Chondrocyte (in vitro differentiated cells): ENCODE measurements around the gene C10orf71. TPM values are rescaled to one million over a fixed set of nuclear protein-coding genes. Genes with fewer than 3 reads are reported as not detected.
A peak's percentile ranks its signal among the peaks of the same experiment; 100 is the strongest.

ENCODE experiments used
- DNase-seq: peaks from one replicate; pipeline ENCODE4 v3.0.0; 2021; ENCODE audit warnings: mixed read lengths, low spot score
- H3K27ac Mint-ChIP-seq: one replicate; pipeline ENCODE4 v1.8.0; 2021; ENCODE audit warnings: mild to moderate bottlenecking, moderate library complexity, mixed read lengths; ENCODE audit not compliant: unreplicated experiment
- H3K27me3 Mint-ChIP-seq: 2 replicates; pipeline ENCODE4 v1.8.0; 2021; ENCODE audit warnings: low read depth, mixed read lengths
- H3K36me3 Mint-ChIP-seq: 2 replicates; pipeline ENCODE4 v1.8.0; 2021; ENCODE audit warnings: low read depth, mixed read lengths
- H3K4me1 Mint-ChIP-seq: 2 replicates; pipeline ENCODE4 v1.8.0; 2021; ENCODE audit warnings: low read depth, mild to moderate bottlenecking, mixed read lengths
- H3K4me3 Mint-ChIP-seq: one replicate; pipeline ENCODE4 v1.8.0; 2021; ENCODE audit warnings: mild to moderate bottlenecking, moderate library complexity, mixed read lengths; ENCODE audit not compliant: unreplicated experiment
- H3K9me3 Mint-ChIP-seq: 2 replicates; pipeline ENCODE4 v1.8.0; 2021; ENCODE audit warnings: low read depth, mixed read lengths
- CTCF ChIP-seq: fragments of 200-600 bp; sonication (generic); IDR thresholded peaks from 2 replicates; pipeline ENCODE4 v1.5.0; 2021; ENCODE audit warnings: antibody characterized with exemption, mild to moderate bottlenecking, moderate library complexity
- total RNA-seq: library from RNA; stranded (reverse); gene quantifications from 3 replicates; pipeline ENCODE4 v1.2.1, GENCODE V29; 2021

C10orf71 gene
- total RNA-seq, 1 donor from 2014 or later = not detected

- Mint-ChIP-seq H3K4me1 (peaks cover 15% of the 10 kb centered on the region), H3K27ac (no peak overlapping the region), H3K36me3 (no peaks in the 10 kb centered on the region), H3K9me3 (no peaks in the 10 kb centered on the region), H3K27me3 (peaks cover 13% of the 10 kb centered on the region), H3K4me3 (no peak overlapping the region)
- DNase-seq = no peak
- no peak for TF ChIP-seq CTCF
Measured at GRCh38 chr10:49296836-49297235, 2.1 kb upstream of the C10orf71 start.

GRCh38 chr10:49297818-49298670 is 926 bp upstream of the C10orf71 start:
- no peak overlapping the region for H3K27ac Mint-ChIP-seq
- peaks cover 6% of the 10 kb centered on the region for H3K27me3 Mint-ChIP-seq
- no peak for DNase-seq
- peaks cover 15% of the 10 kb centered on the region for H3K4me1 Mint-ChIP-seq
- TF ChIP-seq CTCF = no peak
- H3K9me3 Mint-ChIP-seq = no peaks in the 10 kb centered on the region
- H3K36me3 Mint-ChIP-seq = no peaks in the 10 kb centered on the region
- H3K4me3 Mint-ChIP-seq = no peak overlapping the region

- Mint-ChIP-seq H3K9me3 (no peaks in the 10 kb centered on the region), H3K4me1 (peaks cover 15% of the 10 kb centered on the region), H3K4me3 (peak overlapping the region; percentile 41), H3K27me3 (peaks cover 9% of the 10 kb centered on the region), H3K36me3 (no peaks in the 10 kb centered on the region), H3K27ac (peak overlapping the region; percentile 62)
- no peak for DNase-seq
- no peak for TF ChIP-seq CTCF
Measured at GRCh38 chr10:49298671-49298982, 343 bp upstream of the C10orf71 start.

- TF ChIP-seq CTCF = no peak
- H3K27me3 Mint-ChIP-seq = peaks cover 18% of the 10 kb centered on the region
- no peaks in the 10 kb centered on the region for H3K9me3 Mint-ChIP-seq
- H3K4me1 Mint-ChIP-seq = peaks cover 15% of the 10 kb centered on the region
- no peaks in the 10 kb centered on the region for H3K36me3 Mint-ChIP-seq
- H3K27ac Mint-ChIP-seq = no peak overlapping the region
- peak; percentile 64 for DNase-seq
- no peak overlapping the region for H3K4me3 Mint-ChIP-seq
Measured at GRCh38 chr10:49299816-49300139, 808 bp downstream of the C10orf71 start.

- DNase-seq = no peak
- H3K9me3 Mint-ChIP-seq = no peaks in the 10 kb centered on the region
- H3K27me3 Mint-ChIP-seq = peaks cover 21% of the 10 kb centered on the region
- H3K4me1 Mint-ChIP-seq = peaks cover 15% of the 10 kb centered on the region
- TF ChIP-seq CTCF = no peak
- no peak overlapping the region for H3K4me3 Mint-ChIP-seq
- no peak overlapping the region for H3K27ac Mint-ChIP-seq
- H3K36me3 Mint-ChIP-seq = no peaks in the 10 kb centered on the region
Measured at GRCh38 chr10:49300140-49300974, 1.4 kb downstream of the C10orf71 start.
